Activated CD8-positive, alpha-beta memory T cell treated with anti-CD3 and anti-CD28 coated beads, Interleukin-2, amount 50 U/mL, for 48 hours (primary cell): ENCODE data around the gene SLC22A3.
"Not testable (repeated sequence)": the region's sequence is repeated elsewhere in the genome, so short reads cannot be mapped to it uniquely, and the experiment has no call there.

Source experiments
- DNase-seq: peaks from one replicate; pipeline ENCODE4 v3.0.0-alpha.2; 2020

SLC22A3 gene

GRCh38 chr6:160336200-160336599 is 12.0 kb upstream of the SLC22A3 start:
- DNase-seq: no peak

GRCh38 chr6:160337301-160337700 is 10.9 kb upstream of the SLC22A3 start:
- no peak for DNase-seq

GRCh38 chr6:160337991-160338390 is 10.2 kb upstream of the SLC22A3 start:
- no peak for DNase-seq

- DNase-seq: no peak
Measured at GRCh38 chr6:160343144-160343543, 5.0 kb upstream of the SLC22A3 start.

GRCh38 chr6:160344271-160344670 is 3.9 kb upstream of the SLC22A3 start:
- no peak for DNase-seq

- no peak for DNase-seq
Measured at GRCh38 chr6:160347259-160348222, 637 bp upstream of the SLC22A3 start.

- no peak for DNase-seq
Measured at GRCh38 chr6:160349020-160349441, 853 bp downstream of the SLC22A3 start.

GRCh38 chr6:160349814-160350350 is 1.7 kb downstream of the SLC22A3 start:
- no peak for DNase-seq

- no peak for DNase-seq
Measured at GRCh38 chr6:160353950-160354496, 5.8 kb downstream of the SLC22A3 start.

- DNase-seq: no peak
Measured at GRCh38 chr6:160355001-160355400, 6.8 kb downstream of the SLC22A3 start.

GRCh38 chr6:160356074-160356744 is 8.0 kb downstream of the SLC22A3 start:
- DNase-seq: no peak

- DNase-seq: no peak
Measured at GRCh38 chr6:160357088-160357487, 8.9 kb downstream of the SLC22A3 start.

GRCh38 chr6:160358225-160359119 is 10.3 kb downstream of the SLC22A3 start:
- DNase-seq: no peak

- DNase-seq: no peak
Measured at GRCh38 chr6:160360955-160361354, 12.8 kb downstream of the SLC22A3 start.

- DNase-seq: no peak
Measured at GRCh38 chr6:160362556-160362955, 14.4 kb downstream of the SLC22A3 start.

- no peak for DNase-seq
Measured at GRCh38 chr6:160363016-160363996, 15.1 kb downstream of the SLC22A3 start.

- DNase-seq: no peak
Measured at GRCh38 chr6:160365117-160365516, 16.9 kb downstream of the SLC22A3 start.

- DNase-seq: no peak
Measured at GRCh38 chr6:160367798-160368547, 19.8 kb downstream of the SLC22A3 start.

- no peak for DNase-seq
Measured at GRCh38 chr6:160368670-160369069, 20.5 kb downstream of the SLC22A3 start.

- DNase-seq: not testable (repeated sequence)
Measured at GRCh38 chr6:160373601-160374000, 25.4 kb downstream of the SLC22A3 start.
